SK-N-SH (cell line): ENCODE data around the gene ZNF646. TPM values are rescaled to one million over a fixed set of nuclear protein-coding genes. Genes with fewer than 3 reads are reported as not detected.

ENCODE experiments used
- CTCF ChIA-PET: fragments of 300-600, 350-600 bp; formaldehyde crosslinking; extraction: SDS; loops from one replicate; lab custom pipeline; 2021; lab: Yijun Ruan, JAX
- POLR2A ChIA-PET: fragments of 350-600 bp; sonication (Branson Sonifier 250); formaldehyde crosslinking; extraction: SDS; loops from one replicate; lab custom pipeline; 2020; ENCODE audit warnings: antibody characterized with exemption, inconsistent platforms; lab: Yijun Ruan, JAX
- DNase-seq: peaks from one replicate; pipeline ENCODE4 v3.0.0; 2012
- H2AFZ ChIP-seq: fragments of 200-600 bp; sonication (generic); 2 replicates; pipeline ENCODE4 v1.8.1; 2016; ENCODE audit warnings: antibody characterized with exemption, mild to moderate bottlenecking, low read depth
- H3F3A ChIP-seq: fragments of 200-600 bp; sonication (generic); replicated peaks from 2 replicates; pipeline ENCODE3; 2016; ENCODE audit warnings: antibody characterized with exemption, mild to moderate bottlenecking; ENCODE audit not compliant: insufficient read depth
- H3K27ac ChIP-seq, 2 experiments: fragments of 200-500 bp in 1 of 2; fragments of 200-600 bp in 1 of 2; sonication (Bioruptor generic) in 1 of 2; sonication (generic), shearing (Covaris generic) in 1 of 2; 2 replicates each; pipeline versions ENCODE4 v1.5.1 to v1.6.1; 2014 to 2016; ENCODE audit warnings: low read depth in 2 of 2, inconsistent platforms in 1 of 2, low read length in 1 of 2, mild to moderate bottlenecking in 1 of 2, mixed read lengths in 1 of 2
- H3K27me3 ChIP-seq: fragments of 200-600 bp; sonication (generic), shearing (Covaris generic); 2 replicates; pipeline ENCODE4 v1.6.1; 2016; ENCODE audit warnings: mixed run types; ENCODE audit not compliant: insufficient read depth
- H3K36me3 ChIP-seq, 2 experiments: fragments of 200-500 bp in 1 of 2; fragments of 200-600 bp in 1 of 2; sonication (Bioruptor generic) in 1 of 2; sonication (generic) in 1 of 2; replicated peaks in 1 of 2; 2 replicates each; pipeline versions ENCODE3 to v1.5.1; 2014 to 2016; ENCODE audit warnings: low read length in 1 of 2, mild to moderate bottlenecking in 1 of 2; ENCODE audit not compliant: insufficient read depth in 2 of 2, control insufficient read depth in 1 of 2
- H3K4me1 ChIP-seq, 2 experiments: fragments of 200-500 bp in 1 of 2; fragments of 200-600 bp in 1 of 2; sonication (Bioruptor generic) in 1 of 2; sonication (generic), shearing (Covaris generic) in 1 of 2; 2 replicates each; pipeline versions ENCODE4 v1.5.1 to v1.6.1; 2014 to 2016; ENCODE audit warnings: low read depth in 1 of 2, low read length in 1 of 2, mixed run types in 1 of 2; ENCODE audit not compliant: insufficient read depth in 2 of 2, control insufficient read depth in 1 of 2
- H3K4me2 ChIP-seq: fragments of 200-600 bp; sonication (generic), shearing (Covaris generic); 2 replicates; pipeline ENCODE4 v1.6.1; 2017; ENCODE audit warnings: mixed run types
- H3K4me3 ChIP-seq, 2 experiments: fragments of 200-500 bp in 1 of 2; fragments of 200-600 bp in 1 of 2; sonication (Bioruptor generic) in 1 of 2; sonication (generic), shearing (Covaris generic) in 1 of 2; 2 replicates each; pipeline versions ENCODE4 v1.5.1 to v1.8.1; 2014 to 2016; ENCODE audit warnings: low read depth in 2 of 2, inconsistent platforms in 1 of 2, low read length in 1 of 2, mild to moderate bottlenecking in 1 of 2, mixed read lengths in 1 of 2, moderate library complexity in 1 of 2
- H3K79me2 ChIP-seq: fragments of 200-600 bp; sonication (generic); 2 replicates; pipeline ENCODE4 v1.8.1; 2017; ENCODE audit warnings: mild to moderate bottlenecking; ENCODE audit not compliant: insufficient read depth
- H3K9ac ChIP-seq: fragments of 200-600 bp; sonication (generic); 2 replicates; pipeline ENCODE4 v1.6.1; 2017; ENCODE audit warnings: mixed run types
- H3K9me2 ChIP-seq: fragments of 200-600 bp; sonication (generic); 2 replicates; pipeline ENCODE4 v1.6.1; 2017; ENCODE audit warnings: mixed run types
- H3K9me3 ChIP-seq: fragments of 200-600 bp; sonication (generic); 2 replicates; pipeline ENCODE4 v1.6.1; 2017; ENCODE audit warnings: mixed run types, mild to moderate bottlenecking, moderate library complexity
- H4K20me1 ChIP-seq: fragments of 200-600 bp; sonication (generic); 2 replicates; pipeline ENCODE4 v1.6.1; 2017; ENCODE audit warnings: mild to moderate bottlenecking, mixed run types; ENCODE audit not compliant: insufficient read depth
- ELF1 ChIP-seq: IDR thresholded peaks from 2 replicates; pipeline ENCODE4 v1.4.0; 2012
- FOSL2 ChIP-seq: IDR thresholded peaks from 2 replicates; pipeline ENCODE4 v1.4.0; 2012; ENCODE audit warnings: low read depth, mild to moderate bottlenecking, moderate library complexity, borderline replicate concordance
- JUND ChIP-seq: IDR thresholded peaks from 2 replicates; pipeline ENCODE4 v1.4.0; 2012
- MAX ChIP-seq: IDR thresholded peaks from 2 replicates; pipeline ENCODE4 v1.4.0; 2012; ENCODE audit warnings: low read depth
- MEF2A ChIP-seq: IDR thresholded peaks from 2 replicates; pipeline ENCODE4 v1.4.0; 2012; ENCODE audit warnings: low read depth, borderline replicate concordance
- NFIC ChIP-seq: IDR thresholded peaks from 2 replicates; pipeline ENCODE4 v1.4.0; 2012; ENCODE audit warnings: borderline replicate concordance
- NRF1 ChIP-seq: IDR thresholded peaks from 2 replicates; pipeline ENCODE4 v1.6.1; 2012; ENCODE audit warnings: low read depth, mild to moderate bottlenecking, low read length
- PBX3 ChIP-seq: IDR thresholded peaks from 2 replicates; pipeline ENCODE4; 2012
- RAD21 ChIP-seq: IDR thresholded peaks from 2 replicates; pipeline ENCODE4 v1.6.1; 2012; ENCODE audit warnings: mild to moderate bottlenecking, low read length
- TAF1 ChIP-seq: IDR thresholded peaks from 2 replicates; pipeline ENCODE4 v1.6.1; 2012; ENCODE audit warnings: low read depth, mild to moderate bottlenecking, low read length, moderate library complexity, borderline replicate concordance
- TEAD4 ChIP-seq: IDR thresholded peaks from 2 replicates; pipeline ENCODE4 v1.4.0; 2012; ENCODE audit warnings: mild to moderate bottlenecking, borderline replicate concordance; ENCODE audit not compliant: insufficient read depth
- ZBTB33 ChIP-seq: IDR thresholded peaks from 2 replicates; pipeline ENCODE4 v1.4.0; 2012; ENCODE audit warnings: low read depth, borderline replicate concordance
- WGBS: methylation state at CpG from one replicate; pipeline ENCODE4 v1.1.6; 2017; ENCODE audit warnings: low lambda C conversion rate; 5-methylcytosine and 5-hydroxymethylcytosine counted together
- polyA plus RNA-seq, 3 experiments: library from polyadenylated mRNA; depleted of rRNA; stranded (reverse); fragments of >200 nt; gene quantifications; 2 replicates each; pipeline ENCODE4 v1.2.3, GENCODE V29; 2012
- TF ChIP-seq, protein P1 (sequence below): fragments of 150-350 bp; IDR thresholded peaks from 2 replicates; pipeline ENCODE4 v1.6.1; 2017; ENCODE audit warnings: antibody characterized with exemption, low read length, low read depth, borderline replicate concordance
- TF ChIP-seq, protein P2 (sequence below): IDR thresholded peaks from 2 replicates; pipeline ENCODE4 v1.6.1; 2012; ENCODE audit warnings: mild to moderate bottlenecking, low read depth, low read length, moderate library complexity
- TF ChIP-seq, protein P3 (sequence below): fragments of 150-350 bp; IDR thresholded peaks from 2 replicates; pipeline ENCODE4 v1.6.1; 2016; ENCODE audit warnings: mild to moderate bottlenecking, low read depth, low read length

ZNF646 gene
- polyA plus RNA-seq, 1 of the 3 experiments (the other 2 are of a cell fraction), result 3.4 TPM

DNA sequence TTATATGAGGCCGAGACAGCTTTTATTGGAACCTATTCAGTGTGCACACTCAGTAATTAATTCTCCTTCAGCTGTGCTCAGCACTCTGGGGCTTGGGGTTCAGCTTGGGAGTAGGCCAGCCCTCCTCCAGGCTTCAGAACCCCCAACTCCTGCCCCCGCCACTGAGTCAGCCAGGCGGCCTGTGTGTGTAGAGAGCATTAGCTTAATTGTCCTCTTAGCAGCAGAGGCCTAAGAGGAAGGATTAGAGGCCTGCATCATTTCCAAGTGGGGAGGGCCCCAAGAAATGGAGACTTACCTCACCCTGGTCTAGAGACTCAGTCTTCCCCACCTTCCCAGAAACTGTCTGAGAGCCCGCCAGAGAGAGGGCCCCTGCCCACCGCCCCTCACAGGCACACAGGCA is 13.7 kb downstream of the ZNF646 start:
- TF ChIP-seq TAF1 (no peak), FOSL2 (no peak), MAX (no peak), ZBTB33 (no peak), NRF1 (no peak), MEF2A (no peak), TEAD4 (no peak), RAD21 (no peak), NFIC (no peak), JUND (no peak), PBX3 (no peak), ELF1 (no peak)
- TF ChIP-seq, protein P1, sequence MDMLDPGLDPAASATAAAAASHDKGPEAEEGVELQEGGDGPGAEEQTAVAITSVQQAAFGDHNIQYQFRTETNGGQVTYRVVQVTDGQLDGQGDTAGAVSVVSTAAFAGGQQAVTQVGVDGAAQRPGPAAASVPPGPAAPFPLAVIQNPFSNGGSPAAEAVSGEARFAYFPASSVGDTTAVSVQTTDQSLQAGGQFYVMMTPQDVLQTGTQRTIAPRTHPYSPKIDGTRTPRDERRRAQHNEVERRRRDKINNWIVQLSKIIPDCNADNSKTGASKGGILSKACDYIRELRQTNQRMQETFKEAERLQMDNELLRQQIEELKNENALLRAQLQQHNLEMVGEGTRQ, result no peak
- TF ChIP-seq, protein P2, sequence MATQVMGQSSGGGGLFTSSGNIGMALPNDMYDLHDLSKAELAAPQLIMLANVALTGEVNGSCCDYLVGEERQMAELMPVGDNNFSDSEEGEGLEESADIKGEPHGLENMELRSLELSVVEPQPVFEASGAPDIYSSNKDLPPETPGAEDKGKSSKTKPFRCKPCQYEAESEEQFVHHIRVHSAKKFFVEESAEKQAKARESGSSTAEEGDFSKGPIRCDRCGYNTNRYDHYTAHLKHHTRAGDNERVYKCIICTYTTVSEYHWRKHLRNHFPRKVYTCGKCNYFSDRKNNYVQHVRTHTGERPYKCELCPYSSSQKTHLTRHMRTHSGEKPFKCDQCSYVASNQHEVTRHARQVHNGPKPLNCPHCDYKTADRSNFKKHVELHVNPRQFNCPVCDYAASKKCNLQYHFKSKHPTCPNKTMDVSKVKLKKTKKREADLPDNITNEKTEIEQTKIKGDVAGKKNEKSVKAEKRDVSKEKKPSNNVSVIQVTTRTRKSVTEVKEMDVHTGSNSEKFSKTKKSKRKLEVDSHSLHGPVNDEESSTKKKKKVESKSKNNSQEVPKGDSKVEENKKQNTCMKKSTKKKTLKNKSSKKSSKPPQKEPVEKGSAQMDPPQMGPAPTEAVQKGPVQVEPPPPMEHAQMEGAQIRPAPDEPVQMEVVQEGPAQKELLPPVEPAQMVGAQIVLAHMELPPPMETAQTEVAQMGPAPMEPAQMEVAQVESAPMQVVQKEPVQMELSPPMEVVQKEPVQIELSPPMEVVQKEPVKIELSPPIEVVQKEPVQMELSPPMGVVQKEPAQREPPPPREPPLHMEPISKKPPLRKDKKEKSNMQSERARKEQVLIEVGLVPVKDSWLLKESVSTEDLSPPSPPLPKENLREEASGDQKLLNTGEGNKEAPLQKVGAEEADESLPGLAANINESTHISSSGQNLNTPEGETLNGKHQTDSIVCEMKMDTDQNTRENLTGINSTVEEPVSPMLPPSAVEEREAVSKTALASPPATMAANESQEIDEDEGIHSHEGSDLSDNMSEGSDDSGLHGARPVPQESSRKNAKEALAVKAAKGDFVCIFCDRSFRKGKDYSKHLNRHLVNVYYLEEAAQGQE, result no peak
- TF ChIP-seq, protein P3, sequence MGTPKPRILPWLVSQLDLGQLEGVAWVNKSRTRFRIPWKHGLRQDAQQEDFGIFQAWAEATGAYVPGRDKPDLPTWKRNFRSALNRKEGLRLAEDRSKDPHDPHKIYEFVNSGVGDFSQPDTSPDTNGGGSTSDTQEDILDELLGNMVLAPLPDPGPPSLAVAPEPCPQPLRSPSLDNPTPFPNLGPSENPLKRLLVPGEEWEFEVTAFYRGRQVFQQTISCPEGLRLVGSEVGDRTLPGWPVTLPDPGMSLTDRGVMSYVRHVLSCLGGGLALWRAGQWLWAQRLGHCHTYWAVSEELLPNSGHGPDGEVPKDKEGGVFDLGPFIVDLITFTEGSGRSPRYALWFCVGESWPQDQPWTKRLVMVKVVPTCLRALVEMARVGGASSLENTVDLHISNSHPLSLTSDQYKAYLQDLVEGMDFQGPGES, result no peak
- no peak overlapping the region for H3K9ac ChIP-seq

More for the DNA sequence above, 13.7 kb downstream of the ZNF646 start:
- ChIA-PET POLR2A (interaction anchor here (1.7 kb wide), 1 partner anchor 14 kb away, joined by 3 read pairs; the partner anchor contains the start of genes ZNF646 and ZNF668), CTCF (no interaction called here)
- DNase-seq, result no peak
- 83% methylated on average over 5 of the region's 5 CpGs for WGBS
- H3K9me2 ChIP-seq, result no peaks in the 10 kb centered on the region
- no peak overlapping the region for H3K27ac ChIP-seq
- no peaks in the 10 kb centered on the region for H3K27me3 ChIP-seq
- no peak overlapping the region for H3K4me3 ChIP-seq
- no peak overlapping the region for H3K4me2 ChIP-seq
- H3K36me3 ChIP-seq, result peaks cover 7 to 28% of the 10 kb centered on the region in 2 experiments
- no peaks in the 10 kb centered on the region for H3F3A ChIP-seq
- peaks cover 45% of the 10 kb centered on the region for H3K79me2 ChIP-seq
- no peak overlapping the region for H2AFZ ChIP-seq
- peaks cover 7% of the 10 kb centered on the region; the same call in 1 of the 2 replicates for H4K20me1 ChIP-seq
- peaks cover 4 to 15% of the 10 kb centered on the region in 2 experiments; a peak in 2 of 4 replicates for H3K4me1 ChIP-seq
- H3K9me3 ChIP-seq, result no peaks in the 10 kb centered on the region
